IMR-90 (cell line): ENCODE data around the gene ILK. TPM values are rescaled to one million over a fixed set of nuclear protein-coding genes. Genes with fewer than 3 reads are reported as not detected.

Source experiments
- ATAC-seq: fragments of 200-7000 bp; cut with Tn5 transposase; 2 replicates; pipeline ENCODE4 v1.9.1; 2020; ENCODE audit warnings: low read depth, mild to moderate bottlenecking, moderate library complexity
- BruUV-seq: library from RNA; stranded (reverse); fragments of 400-500 nt; replicated peaks from 2 replicates; lab custom pipeline; 2021; lab: Mats Ljungman, UMichigan
- CTCF ChIA-PET: fragments of 300-600 bp; formaldehyde crosslinking; extraction: SDS; loops from one replicate; lab custom pipeline; 2021; ENCODE audit warnings: antibody characterized with exemption; lab: Yijun Ruan, JAX
- POLR2A ChIA-PET: fragments of 300-600 bp; sonication (Branson Sonifier 250); formaldehyde crosslinking; loops from one replicate; lab custom pipeline; 2022; ENCODE audit warnings: antibody characterized with exemption; ENCODE audit not compliant: unreplicated experiment; lab: Charles Lee
- DNase-seq: peaks from one replicate; pipeline ENCODE4 v3.0.0; 2013
- H2AFZ ChIP-seq: replicated peaks from 2 replicates; pipeline ENCODE3; 2013; ENCODE audit warnings: low read length, mild to moderate bottlenecking; ENCODE audit not compliant: poor library complexity
- H2AK5ac ChIP-seq: 2 replicates; pipeline ENCODE4 v1.6.1; 2013; ENCODE audit warnings: low read depth, low read length, inconsistent platforms
- H2AK9ac ChIP-seq: replicated peaks from 2 replicates; pipeline ENCODE3; 2013; ENCODE audit warnings: mild to moderate bottlenecking, low read depth, low read length, moderate library complexity; ENCODE audit not compliant: poor library complexity
- H2BK120ac ChIP-seq: 2 replicates; pipeline ENCODE4 v1.6.1; 2013; ENCODE audit warnings: low read depth, low read length, inconsistent platforms
- H2BK15ac ChIP-seq: 3 replicates; pipeline ENCODE4 v1.6.1; 2013; ENCODE audit warnings: low read depth, low read length, inconsistent platforms
- H2BK20ac ChIP-seq: 2 replicates; pipeline ENCODE4 v1.6.1; 2013; ENCODE audit warnings: low read depth, mild to moderate bottlenecking, inconsistent platforms, low read length, moderate library complexity
- H2BK5ac ChIP-seq: 2 replicates; pipeline ENCODE4 v1.6.1; 2013; ENCODE audit warnings: mild to moderate bottlenecking, low read depth, low read length, inconsistent platforms; ENCODE audit not compliant: poor library complexity, severe bottlenecking
- H3K14ac ChIP-seq: replicated peaks from 2 replicates; pipeline ENCODE4 v1.6.1; 2013; ENCODE audit warnings: low read depth, low read length, inconsistent platforms
- H3K18ac ChIP-seq: 2 replicates; pipeline ENCODE4 v1.6.1; 2013; ENCODE audit warnings: low read depth, low read length, control low read depth
- H3K23ac ChIP-seq: 2 replicates; pipeline ENCODE4 v1.6.1; 2013; ENCODE audit warnings: low read depth, low read length, inconsistent platforms
- H3K27ac ChIP-seq: 2 replicates; pipeline ENCODE4 v1.5.1; 2013; ENCODE audit warnings: mild to moderate bottlenecking, control low read depth, low read length; ENCODE audit not compliant: insufficient read depth
- H3K27me3 ChIP-seq: 2 replicates; pipeline ENCODE4 v1.6.1; 2013; ENCODE audit warnings: low read length; ENCODE audit not compliant: control insufficient read depth, insufficient read depth
- H3K36me3 ChIP-seq: 2 replicates; pipeline ENCODE4 v1.6.1; 2013; ENCODE audit warnings: low read length, mixed read lengths; ENCODE audit not compliant: control insufficient read depth, insufficient read depth
- H3K4ac ChIP-seq: 2 replicates; pipeline ENCODE4 v1.6.1; 2013; ENCODE audit warnings: low read depth, low read length, inconsistent platforms
- H3K4me1 ChIP-seq: 2 replicates; pipeline ENCODE4 v1.6.1; 2013; ENCODE audit warnings: low read length, mixed read lengths; ENCODE audit not compliant: control insufficient read depth, insufficient read depth
- H3K4me2 ChIP-seq: 2 replicates; pipeline ENCODE4 v1.6.1; 2013; ENCODE audit warnings: low read depth, mild to moderate bottlenecking, control low read depth, low read length, moderate library complexity
- H3K4me3 ChIP-seq: 2 replicates; pipeline ENCODE4 v1.5.1; 2013; ENCODE audit warnings: low read depth, mild to moderate bottlenecking, control low read depth, low read length, moderate library complexity; ENCODE audit not compliant: insufficient read depth
- H3K56ac ChIP-seq: 2 replicates; pipeline ENCODE4 v1.6.1; 2013; ENCODE audit warnings: low read length, inconsistent platforms; ENCODE audit not compliant: insufficient read depth; ENCODE audit errors: extremely low read depth
- H3K79me1 ChIP-seq, 2 experiments: 2 replicates each; pipeline ENCODE4 v1.6.1; 2013; ENCODE audit warnings: low read length in 2 of 2, inconsistent platforms in 1 of 2, low read depth in 1 of 2
- H3K9ac ChIP-seq: 2 replicates; pipeline ENCODE4 v1.6.1; 2013; ENCODE audit warnings: low read depth, low read length, control low read depth
- H3K9me1 ChIP-seq: 2 replicates; pipeline ENCODE4 v1.6.1; 2013; ENCODE audit warnings: low read length, inconsistent platforms; ENCODE audit not compliant: insufficient read depth
- H3K9me3 ChIP-seq: 2 replicates; pipeline ENCODE4 v1.6.1; 2013; ENCODE audit warnings: low read length; ENCODE audit not compliant: control insufficient read depth, insufficient read depth
- H4K20me1 ChIP-seq: 2 replicates; pipeline ENCODE4 v1.6.1; 2013; ENCODE audit warnings: low read length, inconsistent platforms; ENCODE audit not compliant: insufficient read depth
- H4K5ac ChIP-seq: 2 replicates; pipeline ENCODE4 v1.6.1; 2013; ENCODE audit warnings: mild to moderate bottlenecking, low read depth, low read length, control low read depth
- H4K8ac ChIP-seq, 2 experiments: 2 replicates each; pipeline ENCODE4 v1.6.1; 2013; ENCODE audit warnings: low read depth in 2 of 2, low read length in 2 of 2, control low read depth in 1 of 2, inconsistent platforms in 1 of 2
- H4K91ac ChIP-seq: 2 replicates; pipeline ENCODE4 v1.6.1; 2013; ENCODE audit warnings: low read depth, low read length, inconsistent platforms; ENCODE audit not compliant: insufficient read depth
- FOS ChIP-seq: fragments of 150-350 bp; IDR thresholded peaks from 2 replicates; pipeline ENCODE4 v1.6.1; 2016; ENCODE audit warnings: low read depth, low read length
- MAZ ChIP-seq: IDR thresholded peaks from 2 replicates; pipeline ENCODE4 v1.6.1; 2012; ENCODE audit warnings: low read depth, mild to moderate bottlenecking, low read length, improper control_type of control experiment, moderate library complexity, borderline replicate concordance
- MXI1 ChIP-seq: IDR thresholded peaks from 2 replicates; pipeline ENCODE4 v1.6.1; 2012; ENCODE audit warnings: low read depth, mild to moderate bottlenecking, low read length, moderate library complexity, borderline replicate concordance
- NFE2L2 ChIP-seq: fragments of 150-350 bp; IDR thresholded peaks from 2 replicates; pipeline ENCODE4 v1.6.1; 2016; ENCODE audit warnings: low read depth, mild to moderate bottlenecking, low read length
- POLR2A ChIP-seq: IDR thresholded peaks from 2 replicates; pipeline ENCODE4 v1.6.1; 2012; ENCODE audit warnings: mild to moderate bottlenecking, low read depth, low read length
- RAD21 ChIP-seq: IDR thresholded peaks from 2 replicates; pipeline ENCODE4 v1.6.1; 2012; ENCODE audit warnings: low read length, improper control_type of control experiment
- WGBS, 2 experiments: methylation state at CpG; one replicate each; pipeline versions ENCODE4 v1.1.5 to v1.1.7; 2013; ENCODE audit warnings: missing lambda C conversion rate in 2 of 2; ENCODE audit not compliant: insufficient read length in 1 of 2; ENCODE audit errors: extremely low coverage in 2 of 2; 5-methylcytosine and 5-hydroxymethylcytosine counted together
- dilution Hi-C: fragments of 300-500 bp; cut with HindIII; formaldehyde crosslinking; loops from one replicate; pipeline ENCODE4 v1.14.3; 2018; ENCODE audit warnings: low sequenced_read_pairs; ENCODE audit not compliant: unreplicated experiment
- in situ Hi-C: fragments of 300-500 bp; cut with MboI; formaldehyde crosslinking; loops from 3 replicates; pipeline ENCODE4 v1.14.3; 2019; ENCODE audit warnings: low sequenced_read_pairs, inconsistent platforms, mixed read lengths
- intact Hi-C: fragments of 100-400 bp; cut with micrococcal nuclease; formaldehyde crosslinking; loops from 2 replicates; pipeline ENCODE4 v1.10.0; 2022
- polyA plus RNA-seq, 3 experiments: library from polyadenylated mRNA; depleted of rRNA; stranded (reverse); fragments of >200 nt; gene quantifications; 2 replicates each; pipeline ENCODE4 v1.2.3, GENCODE V29; 2012; ENCODE audit warnings: low replicate concordance in 1 of 3
- total RNA-seq: library from RNA; depleted of rRNA; stranded (reverse); fragments of >200 nt; gene quantifications from 2 replicates; pipeline ENCODE4 v1.2.3, GENCODE V29; 2012
- TF ChIP-seq, protein P1 (sequence below): conservative IDR thresholded peaks from 2 replicates; pipeline ENCODE4 v1.5.1; 2012; ENCODE audit warnings: mild to moderate bottlenecking, low read depth, low read length, improper control_type of control experiment
- TF ChIP-seq, protein P2 (sequence below): fragments of 150-350 bp; IDR thresholded peaks from 2 replicates; pipeline ENCODE4 v1.6.1; 2016; ENCODE audit warnings: low read depth, mild to moderate bottlenecking, low read length, moderate library complexity, borderline replicate concordance

Gene ILK
- total and polyA plus RNA-seq, 2 of the 4 experiments (the other 2 are of a cell fraction), result 339 to 389 TPM

DNA sequence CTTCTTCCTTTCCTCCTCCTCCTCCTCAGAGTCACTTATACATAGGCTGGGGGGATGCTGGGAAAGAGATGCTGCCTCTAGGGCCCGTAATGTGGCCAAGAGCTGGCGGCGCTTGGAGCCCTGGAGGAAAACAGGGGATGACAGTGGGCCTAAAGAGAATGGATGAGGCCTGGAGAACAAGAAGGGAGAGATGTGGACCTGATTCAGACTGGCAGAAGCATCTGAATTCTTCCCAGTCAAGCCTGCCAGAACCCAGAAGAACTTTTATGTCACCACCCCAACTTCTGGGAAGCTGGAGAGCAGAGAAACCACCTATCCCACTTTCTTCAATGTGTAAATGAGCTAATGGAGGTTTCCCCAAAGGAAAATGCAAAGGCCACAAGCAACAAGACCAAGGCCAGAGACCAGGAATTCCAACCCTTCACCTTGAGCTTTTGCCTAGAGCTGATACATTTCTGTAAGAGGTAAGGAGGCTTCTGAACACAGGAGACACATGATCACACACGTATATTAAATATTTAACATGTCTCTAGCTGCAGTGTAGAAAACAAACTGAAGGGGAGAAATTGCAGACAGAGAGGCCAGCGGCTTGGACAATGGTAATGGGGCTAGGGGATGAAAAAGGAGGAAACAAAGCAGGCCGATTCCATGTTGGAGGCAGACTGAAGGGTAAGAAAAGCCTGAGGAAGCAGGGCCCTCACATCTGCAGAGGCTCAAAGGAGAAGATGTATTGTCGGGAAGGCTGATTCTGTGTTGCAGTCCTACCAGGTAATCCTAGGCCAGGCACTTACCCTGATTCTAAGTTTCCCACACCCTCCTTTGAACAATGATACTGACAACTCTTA is 1.3 kb upstream of the ILK start (continued):
- TF ChIP-seq RAD21 (no peak), MAZ (no peak)

DNA sequence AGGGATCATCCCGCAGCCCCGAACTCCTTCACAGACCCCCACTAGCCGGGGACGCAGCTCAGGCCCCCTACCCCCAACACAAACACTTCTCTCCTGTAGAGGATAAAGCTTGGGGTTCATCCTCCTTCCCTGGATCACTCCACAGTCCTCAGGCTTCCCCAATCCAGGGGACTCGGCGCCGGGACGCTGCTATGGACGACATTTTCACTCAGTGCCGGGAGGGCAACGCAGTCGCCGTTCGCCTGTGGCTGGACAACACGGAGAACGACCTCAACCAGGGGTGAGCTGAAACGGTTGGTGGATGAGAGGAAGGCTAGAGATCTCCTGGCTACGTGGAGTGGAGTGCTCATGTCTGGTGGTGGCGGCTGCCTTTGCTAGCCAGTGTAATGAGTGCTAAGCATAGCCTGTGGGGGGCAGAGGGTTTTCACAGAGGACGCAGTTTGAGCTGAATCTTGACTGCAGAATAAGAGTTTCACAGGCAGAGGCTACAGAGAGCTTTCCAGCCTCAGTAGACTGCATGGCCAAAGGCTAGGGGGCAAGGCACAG is 580 bp downstream of the ILK start:
- peak overlapping the region; percentile 74 for H4K5ac ChIP-seq
- H3K18ac ChIP-seq, result peak overlapping the region; percentile 75
- H2AFZ ChIP-seq, result peak overlapping the region; percentile 95
- no peaks in the 10 kb centered on the region for H3K9me3 ChIP-seq
- DNase-seq (peak; percentile 70), ATAC-seq (peak; percentile 27)
- H4K91ac ChIP-seq, result peak overlapping the region; percentile 92
- in situ Hi-C loops, result no loop called here
- H2BK5ac ChIP-seq, result peak overlapping the region; percentile 86
- H2AK9ac ChIP-seq, result peak overlapping the region; percentile 99
- peak overlapping the region; percentile 95 for H3K27ac ChIP-seq
- ChIA-PET POLR2A (interaction anchor here (0.6 to 1.4 kb wide), 3 partner anchors 10 to 79 kb away, joined by 3 to 4 read pairs (median 4); partner anchors contain the start of gene MRPL17), CTCF (interaction anchor here (0.9 to 1.2 kb wide), 4 partner anchors 9 to 79 kb away, joined by 3 to 4 read pairs (median 3); partner anchors contain the start of gene MRPL17)
- H2BK20ac ChIP-seq, result 0 out of 2 replicates have a peak overlapping the region, but pooled peaks have one; percentile 2
- H3K79me1 ChIP-seq, result peaks cover 24 to 74% of the 10 kb centered on the region in 2 experiments
- peak overlapping the region; percentile 98 for H3K4ac ChIP-seq
- TF ChIP-seq POLR2A (no peak), NFE2L2 (no peak), MXI1 (peak; percentile 55; the same call in 1 of the 2 replicates), FOS (no peak), RAD21 (peak; percentile 47)
- TF ChIP-seq, protein P1, sequence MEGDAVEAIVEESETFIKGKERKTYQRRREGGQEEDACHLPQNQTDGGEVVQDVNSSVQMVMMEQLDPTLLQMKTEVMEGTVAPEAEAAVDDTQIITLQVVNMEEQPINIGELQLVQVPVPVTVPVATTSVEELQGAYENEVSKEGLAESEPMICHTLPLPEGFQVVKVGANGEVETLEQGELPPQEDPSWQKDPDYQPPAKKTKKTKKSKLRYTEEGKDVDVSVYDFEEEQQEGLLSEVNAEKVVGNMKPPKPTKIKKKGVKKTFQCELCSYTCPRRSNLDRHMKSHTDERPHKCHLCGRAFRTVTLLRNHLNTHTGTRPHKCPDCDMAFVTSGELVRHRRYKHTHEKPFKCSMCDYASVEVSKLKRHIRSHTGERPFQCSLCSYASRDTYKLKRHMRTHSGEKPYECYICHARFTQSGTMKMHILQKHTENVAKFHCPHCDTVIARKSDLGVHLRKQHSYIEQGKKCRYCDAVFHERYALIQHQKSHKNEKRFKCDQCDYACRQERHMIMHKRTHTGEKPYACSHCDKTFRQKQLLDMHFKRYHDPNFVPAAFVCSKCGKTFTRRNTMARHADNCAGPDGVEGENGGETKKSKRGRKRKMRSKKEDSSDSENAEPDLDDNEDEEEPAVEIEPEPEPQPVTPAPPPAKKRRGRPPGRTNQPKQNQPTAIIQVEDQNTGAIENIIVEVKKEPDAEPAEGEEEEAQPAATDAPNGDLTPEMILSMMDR, result peak; percentile 29
- TF ChIP-seq, protein P2, sequence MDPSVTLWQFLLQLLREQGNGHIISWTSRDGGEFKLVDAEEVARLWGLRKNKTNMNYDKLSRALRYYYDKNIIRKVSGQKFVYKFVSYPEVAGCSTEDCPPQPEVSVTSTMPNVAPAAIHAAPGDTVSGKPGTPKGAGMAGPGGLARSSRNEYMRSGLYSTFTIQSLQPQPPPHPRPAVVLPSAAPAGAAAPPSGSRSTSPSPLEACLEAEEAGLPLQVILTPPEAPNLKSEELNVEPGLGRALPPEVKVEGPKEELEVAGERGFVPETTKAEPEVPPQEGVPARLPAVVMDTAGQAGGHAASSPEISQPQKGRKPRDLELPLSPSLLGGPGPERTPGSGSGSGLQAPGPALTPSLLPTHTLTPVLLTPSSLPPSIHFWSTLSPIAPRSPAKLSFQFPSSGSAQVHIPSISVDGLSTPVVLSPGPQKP, result no peak
- H2BK15ac ChIP-seq, result peak overlapping the region; percentile 76; the same call in 2 of the 3 replicates
- H3K9me1 ChIP-seq, result peaks cover 29% of the 10 kb centered on the region
- intact Hi-C loops, result loop anchor here (1.0 to 5.0 kb wide), 3 partner anchors 122 to 225 kb away; partner anchors contain the start of genes ARFIP2 and TIMM10B
- H3K23ac ChIP-seq, result peak overlapping the region; percentile 85
- no peaks in the 10 kb centered on the region for H3K27me3 ChIP-seq
- peak overlapping the region; percentile 97 for H3K9ac ChIP-seq
- peaks cover 22% of the 10 kb centered on the region for H3K4me1 ChIP-seq
- H3K14ac ChIP-seq, result peak overlapping the region; percentile 95
- dilution Hi-C loops, result no loop called here
- H3K4me2 ChIP-seq, result peak overlapping the region; percentile 92
- peaks cover 8% of the 10 kb centered on the region; the same call in 1 of the 2 replicates for H4K20me1 ChIP-seq
- peak overlapping the region; percentile 64 to 82 for H4K8ac ChIP-seq
- H2BK120ac ChIP-seq, result peak overlapping the region; percentile 66
- H3K36me3 ChIP-seq, result peaks cover 39% of the 10 kb centered on the region
- WGBS, 2 experiments, result 0% methylated on average over 12 of the region's 20 CpGs; no CpG with 5 or more reads in 1 of the 2 experiments
- BruUV-seq, result TSS peak; percentile 37
- H2AK5ac ChIP-seq, result peak overlapping the region; percentile 98
- peak overlapping the region; percentile 95 for H3K56ac ChIP-seq
- H3K4me3 ChIP-seq, result peak overlapping the region; percentile 90
